ENCODE measurements around the gene APC2. TPM values are rescaled to one million over a fixed set of nuclear protein-coding genes. Genes with fewer than 3 reads are reported as not detected.

APC2 gene
- total RNA-seq, 1 experiment from 2014 or later = 11.9 TPM

- peaks cover 6% of the 10 kb centered on the region for H3K36me3 ChIP-seq (ENCODE audit: control insufficient read depth, insufficient read depth, low read length)
- BruUV-seq (replicated peaks) = no TSS peak
- H3K27me3 ChIP-seq (ENCODE audit: control insufficient read depth, insufficient read depth, low read length) = no peaks in the 10 kb centered on the region
- intact Hi-C loops (cut with micrococcal nuclease; ENCODE audit: unreplicated experiment) (no loop called here), in situ Hi-C loops (cut with HindIII; ENCODE audit: low pct_unique_long_range_greater_than_20kb, low sequenced_read_pairs) (no loop called here)
- TF ChIP-seq, protein P1, sequence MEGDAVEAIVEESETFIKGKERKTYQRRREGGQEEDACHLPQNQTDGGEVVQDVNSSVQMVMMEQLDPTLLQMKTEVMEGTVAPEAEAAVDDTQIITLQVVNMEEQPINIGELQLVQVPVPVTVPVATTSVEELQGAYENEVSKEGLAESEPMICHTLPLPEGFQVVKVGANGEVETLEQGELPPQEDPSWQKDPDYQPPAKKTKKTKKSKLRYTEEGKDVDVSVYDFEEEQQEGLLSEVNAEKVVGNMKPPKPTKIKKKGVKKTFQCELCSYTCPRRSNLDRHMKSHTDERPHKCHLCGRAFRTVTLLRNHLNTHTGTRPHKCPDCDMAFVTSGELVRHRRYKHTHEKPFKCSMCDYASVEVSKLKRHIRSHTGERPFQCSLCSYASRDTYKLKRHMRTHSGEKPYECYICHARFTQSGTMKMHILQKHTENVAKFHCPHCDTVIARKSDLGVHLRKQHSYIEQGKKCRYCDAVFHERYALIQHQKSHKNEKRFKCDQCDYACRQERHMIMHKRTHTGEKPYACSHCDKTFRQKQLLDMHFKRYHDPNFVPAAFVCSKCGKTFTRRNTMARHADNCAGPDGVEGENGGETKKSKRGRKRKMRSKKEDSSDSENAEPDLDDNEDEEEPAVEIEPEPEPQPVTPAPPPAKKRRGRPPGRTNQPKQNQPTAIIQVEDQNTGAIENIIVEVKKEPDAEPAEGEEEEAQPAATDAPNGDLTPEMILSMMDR (IDR thresholded peaks at IDR 0.05) = no peak
- no peak for TF ChIP-seq TCF7L2 (IDR thresholded peaks at IDR 0.05; ENCODE audit: low read depth, low read length)
- TF ChIP-seq REST (IDR thresholded peaks at IDR 0.05; ENCODE audit: insufficient read depth in 1 of 2, low read depth in 2 of 2, low read length in 1 of 2) = no peak
- no peak for TF ChIP-seq SIN3A (IDR thresholded peaks at IDR 0.05; ENCODE audit: borderline replicate concordance, insufficient read depth, low read depth, low read length)
- no peak for TF ChIP-seq POLR2AphosphoS5 (IDR thresholded peaks at IDR 0.05; ENCODE audit: low read depth, low read length)
- no peaks in the 10 kb centered on the region for H3K9me3 ChIP-seq (ENCODE audit: control insufficient read depth, insufficient read depth, low read depth, low read length)
- CTCF ChIA-PET = no interaction called here
- peaks cover 27% of the 10 kb centered on the region for H3K4me1 ChIP-seq (ENCODE audit: control insufficient read depth, insufficient read depth, low read length)
- peak overlapping the region; percentile 9 to 73; a peak in 3 of 4 replicates for H3K4me3 ChIP-seq (ENCODE audit: low read depth in 2 of 2, low read length in 2 of 2)
- no peak for DNase-seq (ENCODE audit: low read depth, low spot score)
- ATAC-seq = no peak
- H3K27ac ChIP-seq (ENCODE audit: low read length) = peak overlapping the region; percentile 64; the same call in 1 of the 2 replicates
- POLR2A ChIA-PET = interaction anchor here (0.6 kb wide), 1 partner anchor 605 kb away, joined by 3 read pairs; no protein-coding TSS in a partner anchor
These were observed 12.3 kb upstream of the APC2 start for GRCh38 chr19:1437609-1438008.

GRCh38 chr19:1438035-1438932 lies 11.6 kb upstream of the APC2 start, which contains the start of gene RPS15:
RPS15 (plus strand) TSS chr19:1438396; CDS start chr19:1438426, 30 bp downstream.
- DNase-seq (ENCODE audit: low read depth, low spot score) (peak; percentile 68), ATAC-seq (peak; percentile 85)
- TF ChIP-seq TCF7L2 (IDR thresholded peaks at IDR 0.05; ENCODE audit: low read depth, low read length) = peak; percentile 77
- TF ChIP-seq SIN3A (IDR thresholded peaks at IDR 0.05; ENCODE audit: borderline replicate concordance, insufficient read depth, low read depth, low read length) = peak; percentile 77; the same call in 1 of the 2 replicates
- TF ChIP-seq REST (IDR thresholded peaks at IDR 0.05; ENCODE audit: insufficient read depth in 1 of 2, low read depth in 2 of 2, low read length in 1 of 2) = peak in 1 of 2 experiments; percentile 25; a peak in 1 of 4 replicates
- TF ChIP-seq POLR2AphosphoS5 (IDR thresholded peaks at IDR 0.05; ENCODE audit: low read depth, low read length) = peak; percentile 98
- TF ChIP-seq, protein P1 (IDR thresholded peaks at IDR 0.05) = peak; percentile 94
- Histone ChIP-seq H3K27ac (ENCODE audit: low read length) (peak within 1 kb of the TSS; percentile 87), H3K4me1 (ENCODE audit: control insufficient read depth, insufficient read depth, low read length) (peaks cover 33% of the 10 kb centered on the region), H3K4me3 (ENCODE audit: low read depth in 2 of 2, low read length in 2 of 2) (peak within 1 kb of the TSS; percentile 73 to 86), H3K9me3 (ENCODE audit: control insufficient read depth, insufficient read depth, low read depth, low read length) (no peaks in the 10 kb centered on the region), H3K27me3 (ENCODE audit: control insufficient read depth, insufficient read depth, low read length) (no peaks in the 10 kb centered on the region), H3K36me3 (ENCODE audit: control insufficient read depth, insufficient read depth, low read length) (peaks cover 6% of the 10 kb centered on the region)
- TSS peak; percentile 95 for BruUV-seq (replicated peaks)
- ChIA-PET POLR2A (no interaction called here), CTCF (no interaction called here)
- in situ Hi-C loops (cut with HindIII; ENCODE audit: low pct_unique_long_range_greater_than_20kb, low sequenced_read_pairs) (no loop called here), intact Hi-C loops (cut with micrococcal nuclease; ENCODE audit: unreplicated experiment) (no loop called here)

Measured in Panc1 (cell line).